ENCODE results near the gene MTREX.

DNA sequence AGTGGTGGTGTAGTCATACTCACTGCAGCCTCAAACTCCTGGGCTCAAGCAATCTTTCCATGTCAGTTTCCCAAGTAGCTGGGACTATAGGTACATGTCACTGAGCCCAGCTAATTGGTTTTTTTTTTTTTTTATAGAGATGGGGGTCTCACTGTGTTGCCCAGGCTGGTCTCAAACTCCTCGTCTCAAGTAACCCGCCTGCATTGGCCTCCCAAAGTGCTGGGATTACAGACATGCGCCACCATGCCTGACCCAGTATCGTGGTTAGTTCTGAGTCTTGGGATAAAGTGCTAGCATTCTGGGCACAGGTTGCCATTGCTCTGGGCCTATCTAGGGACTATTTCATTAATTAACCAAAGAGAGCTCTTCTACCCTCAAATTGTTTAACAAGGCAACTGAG is 118.7 kb downstream of the MTREX start:
- TF ChIP-seq EZH2 (IDR thresholded peaks at IDR 0.05; ENCODE audit: low read length, unreplicated experiment) = no peak
- TF ChIP-seq, protein P1, sequence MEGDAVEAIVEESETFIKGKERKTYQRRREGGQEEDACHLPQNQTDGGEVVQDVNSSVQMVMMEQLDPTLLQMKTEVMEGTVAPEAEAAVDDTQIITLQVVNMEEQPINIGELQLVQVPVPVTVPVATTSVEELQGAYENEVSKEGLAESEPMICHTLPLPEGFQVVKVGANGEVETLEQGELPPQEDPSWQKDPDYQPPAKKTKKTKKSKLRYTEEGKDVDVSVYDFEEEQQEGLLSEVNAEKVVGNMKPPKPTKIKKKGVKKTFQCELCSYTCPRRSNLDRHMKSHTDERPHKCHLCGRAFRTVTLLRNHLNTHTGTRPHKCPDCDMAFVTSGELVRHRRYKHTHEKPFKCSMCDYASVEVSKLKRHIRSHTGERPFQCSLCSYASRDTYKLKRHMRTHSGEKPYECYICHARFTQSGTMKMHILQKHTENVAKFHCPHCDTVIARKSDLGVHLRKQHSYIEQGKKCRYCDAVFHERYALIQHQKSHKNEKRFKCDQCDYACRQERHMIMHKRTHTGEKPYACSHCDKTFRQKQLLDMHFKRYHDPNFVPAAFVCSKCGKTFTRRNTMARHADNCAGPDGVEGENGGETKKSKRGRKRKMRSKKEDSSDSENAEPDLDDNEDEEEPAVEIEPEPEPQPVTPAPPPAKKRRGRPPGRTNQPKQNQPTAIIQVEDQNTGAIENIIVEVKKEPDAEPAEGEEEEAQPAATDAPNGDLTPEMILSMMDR (conservative IDR thresholded peaks at IDR 0.05; ENCODE audit: low read depth, low read length) = no peak
